Suprapubic skin (tissue), 3 donors: ENCODE results near the gene SLCO4A1.

Experiments used
- EP300 ChIP-seq: sonication (generic); formaldehyde crosslinking; IDR thresholded peaks from one replicate; pipeline ENCODE4 v1.6.1; 2017; ENCODE audit warnings: antibody characterized with exemption
- POLR2A ChIP-seq, 2 donors: fragments of 450-650 bp; IDR thresholded peaks; one replicate each; pipeline ENCODE4 v1.6.1; 2017; ENCODE audit warnings: antibody characterized with exemption in 2 of 2, mild to moderate bottlenecking in 2 of 2, moderate library complexity in 2 of 2
- TF ChIP-seq, protein P1 (sequence below), 2 donors: fragments of 200-600 bp in 1 of 2; fragments of 450-650 bp in 1 of 2; sonication (generic) in 1 of 2; IDR thresholded peaks; one replicate each; pipeline ENCODE4 v1.5.1; 2016 to 2019; ENCODE audit warnings: antibody characterized with exemption in 2 of 2, mild to moderate bottlenecking in 1 of 2, moderate library complexity in 1 of 2

DNA sequence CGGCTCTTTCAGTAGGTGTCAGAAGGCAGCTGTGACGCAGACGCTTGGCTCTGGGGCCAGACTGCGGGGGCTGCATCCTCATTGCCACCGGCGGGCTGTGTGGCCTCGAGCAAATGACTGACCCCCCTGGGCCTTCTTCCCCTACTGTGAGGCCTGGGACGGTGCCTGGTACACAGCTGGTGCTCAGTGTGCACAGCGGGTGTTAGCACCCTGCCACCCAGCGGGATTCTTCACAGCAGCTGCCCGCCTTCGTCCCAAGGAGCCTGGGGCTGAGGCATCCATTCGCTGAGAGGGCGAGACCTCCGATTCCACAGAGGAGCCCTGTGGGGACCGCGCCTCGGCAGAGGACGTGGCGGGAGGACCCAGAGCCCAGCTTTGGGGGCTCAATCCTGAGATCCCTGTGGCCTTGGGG is 10.6 kb downstream of the SLCO4A1 start:
- TF ChIP-seq, protein P1, sequence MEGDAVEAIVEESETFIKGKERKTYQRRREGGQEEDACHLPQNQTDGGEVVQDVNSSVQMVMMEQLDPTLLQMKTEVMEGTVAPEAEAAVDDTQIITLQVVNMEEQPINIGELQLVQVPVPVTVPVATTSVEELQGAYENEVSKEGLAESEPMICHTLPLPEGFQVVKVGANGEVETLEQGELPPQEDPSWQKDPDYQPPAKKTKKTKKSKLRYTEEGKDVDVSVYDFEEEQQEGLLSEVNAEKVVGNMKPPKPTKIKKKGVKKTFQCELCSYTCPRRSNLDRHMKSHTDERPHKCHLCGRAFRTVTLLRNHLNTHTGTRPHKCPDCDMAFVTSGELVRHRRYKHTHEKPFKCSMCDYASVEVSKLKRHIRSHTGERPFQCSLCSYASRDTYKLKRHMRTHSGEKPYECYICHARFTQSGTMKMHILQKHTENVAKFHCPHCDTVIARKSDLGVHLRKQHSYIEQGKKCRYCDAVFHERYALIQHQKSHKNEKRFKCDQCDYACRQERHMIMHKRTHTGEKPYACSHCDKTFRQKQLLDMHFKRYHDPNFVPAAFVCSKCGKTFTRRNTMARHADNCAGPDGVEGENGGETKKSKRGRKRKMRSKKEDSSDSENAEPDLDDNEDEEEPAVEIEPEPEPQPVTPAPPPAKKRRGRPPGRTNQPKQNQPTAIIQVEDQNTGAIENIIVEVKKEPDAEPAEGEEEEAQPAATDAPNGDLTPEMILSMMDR (IDR thresholded peaks at IDR 0.05): no peak
- TF ChIP-seq POLR2A (IDR thresholded peaks at IDR 0.05): no peak
- no peak for TF ChIP-seq EP300
